Right renal cortex interstitium (tissue), 3 donors: ENCODE results near the gene TSPAN32. TPM values are rescaled to one million over a fixed set of nuclear protein-coding genes. Genes with fewer than 3 reads are reported as not detected.

Source experiments
- DNase-seq, 3 donors: peaks; one replicate each; pipeline ENCODE4 v3.0.0-alpha.2; 2013; ENCODE audit warnings: low read depth in 3 of 3, low spot score in 2 of 3
- polyA plus RNA-seq, 3 donors: library from polyadenylated mRNA; unstranded; fragments of 120-200 nt; gene quantifications; one replicate each; pipeline ENCODE4 v1.2.1, GENCODE V29; 2013; ENCODE audit not compliant: insufficient read length in 3 of 3

TSPAN32 gene
- polyA plus RNA-seq, 3 donors: 1.9 to 2.3 (median 2.2) TPM

DNA sequence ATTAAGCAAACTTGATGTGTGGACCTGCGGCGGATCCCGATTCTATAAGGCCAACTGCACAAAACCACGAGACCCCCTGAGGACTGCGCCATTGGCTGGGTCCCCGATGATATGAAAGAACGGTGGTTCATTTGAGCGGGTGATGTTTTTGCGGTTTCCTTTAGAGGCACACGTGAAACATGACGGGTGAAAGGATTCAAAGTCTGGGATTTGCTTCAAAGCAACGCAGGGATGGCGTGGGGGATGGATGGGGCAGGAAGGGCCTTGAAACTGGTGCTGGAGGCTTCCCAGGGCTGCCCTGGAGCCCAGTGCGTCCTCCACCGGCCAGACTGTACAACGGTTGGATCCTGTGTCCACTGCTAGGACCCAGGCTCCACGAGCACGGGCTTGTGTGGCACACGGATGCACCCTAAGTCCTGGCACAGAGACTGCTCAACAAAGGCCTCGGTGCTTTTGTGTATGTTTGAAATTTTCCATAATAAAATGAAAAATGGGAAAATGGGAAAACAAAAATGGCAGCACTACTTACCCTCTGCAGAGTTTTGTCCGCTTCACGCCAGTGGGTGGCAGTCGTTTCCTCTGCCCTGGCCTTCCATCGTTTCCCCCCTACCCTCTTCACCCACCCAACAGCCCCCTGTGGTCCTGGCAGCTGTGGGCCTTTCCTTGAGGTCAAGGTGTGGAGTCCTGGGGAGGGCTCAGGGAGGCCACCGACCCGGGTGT, 35.1 kb upstream of the TSPAN32 start:
- DNase-seq: no peak

DNA sequence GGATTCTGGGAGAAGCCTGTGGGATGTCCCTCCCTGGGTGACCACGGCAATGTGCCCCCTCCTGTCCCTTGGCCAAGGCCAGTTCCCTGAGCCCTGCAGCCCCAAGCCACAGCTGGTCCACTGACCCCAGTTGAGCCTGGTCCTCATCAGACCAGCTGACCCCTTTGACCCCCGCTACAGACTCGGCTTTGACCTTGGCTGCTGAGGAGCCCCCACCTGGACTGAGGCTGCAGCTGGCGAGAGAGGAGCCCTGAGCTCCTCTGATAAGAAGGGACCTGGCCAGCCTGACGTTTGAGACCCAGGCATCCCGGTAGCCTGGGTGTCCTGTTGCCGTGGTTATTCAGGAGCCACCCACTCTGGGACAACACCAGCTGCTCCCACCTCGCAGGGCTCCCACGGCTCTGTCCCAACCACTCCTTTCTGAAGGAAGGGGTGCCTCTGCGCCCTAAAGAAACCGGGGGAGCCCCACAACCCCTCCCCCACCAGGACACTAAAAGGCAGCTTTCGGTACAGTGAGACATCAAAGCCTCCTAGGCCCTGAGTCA, 34.4 kb upstream of the TSPAN32 start:
- DNase-seq: no peak

DNA sequence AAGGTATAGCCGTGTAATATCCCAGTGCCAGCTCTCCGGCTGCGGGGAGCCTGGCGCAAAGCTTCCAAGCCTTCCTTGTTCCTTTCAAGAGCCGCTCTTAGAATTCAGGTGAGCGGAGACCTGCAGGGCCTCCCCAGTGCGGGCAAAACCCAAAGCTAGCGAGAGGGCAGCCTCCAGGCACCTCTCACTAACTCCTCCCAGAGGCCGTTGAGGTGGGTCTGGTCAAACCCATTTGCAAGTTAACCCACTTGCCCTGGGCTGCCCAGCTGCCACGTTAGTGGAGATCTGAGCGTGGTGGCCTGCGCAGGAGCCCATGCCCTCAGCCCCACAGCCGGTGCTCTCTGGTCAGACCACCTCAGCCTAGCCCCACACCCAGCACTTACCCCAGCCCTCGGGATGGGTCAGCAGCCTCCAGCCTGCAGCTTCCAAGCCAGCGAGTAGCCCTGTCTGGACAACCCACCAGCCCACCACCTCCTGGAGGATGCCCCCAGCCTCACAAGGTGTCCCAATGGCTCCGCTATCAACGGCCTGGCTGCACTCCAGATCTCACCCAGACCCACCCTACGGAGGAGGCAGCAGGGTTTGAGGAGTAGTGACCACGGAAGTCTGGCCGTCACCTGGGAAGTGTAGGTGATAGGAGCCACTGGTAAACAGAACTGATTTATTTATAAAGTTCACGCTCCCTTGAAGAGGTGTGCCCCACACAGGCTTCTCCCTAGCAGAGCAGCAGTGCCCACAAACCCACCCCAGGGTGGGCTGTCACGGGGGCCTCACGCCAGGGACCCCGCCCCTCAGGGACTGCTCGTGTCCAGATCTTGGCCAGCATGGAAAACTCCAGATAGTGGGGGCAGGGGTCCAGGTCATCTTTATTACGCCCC, 33.7 kb upstream of the TSPAN32 start:
- DNase-seq: no peak

DNA sequence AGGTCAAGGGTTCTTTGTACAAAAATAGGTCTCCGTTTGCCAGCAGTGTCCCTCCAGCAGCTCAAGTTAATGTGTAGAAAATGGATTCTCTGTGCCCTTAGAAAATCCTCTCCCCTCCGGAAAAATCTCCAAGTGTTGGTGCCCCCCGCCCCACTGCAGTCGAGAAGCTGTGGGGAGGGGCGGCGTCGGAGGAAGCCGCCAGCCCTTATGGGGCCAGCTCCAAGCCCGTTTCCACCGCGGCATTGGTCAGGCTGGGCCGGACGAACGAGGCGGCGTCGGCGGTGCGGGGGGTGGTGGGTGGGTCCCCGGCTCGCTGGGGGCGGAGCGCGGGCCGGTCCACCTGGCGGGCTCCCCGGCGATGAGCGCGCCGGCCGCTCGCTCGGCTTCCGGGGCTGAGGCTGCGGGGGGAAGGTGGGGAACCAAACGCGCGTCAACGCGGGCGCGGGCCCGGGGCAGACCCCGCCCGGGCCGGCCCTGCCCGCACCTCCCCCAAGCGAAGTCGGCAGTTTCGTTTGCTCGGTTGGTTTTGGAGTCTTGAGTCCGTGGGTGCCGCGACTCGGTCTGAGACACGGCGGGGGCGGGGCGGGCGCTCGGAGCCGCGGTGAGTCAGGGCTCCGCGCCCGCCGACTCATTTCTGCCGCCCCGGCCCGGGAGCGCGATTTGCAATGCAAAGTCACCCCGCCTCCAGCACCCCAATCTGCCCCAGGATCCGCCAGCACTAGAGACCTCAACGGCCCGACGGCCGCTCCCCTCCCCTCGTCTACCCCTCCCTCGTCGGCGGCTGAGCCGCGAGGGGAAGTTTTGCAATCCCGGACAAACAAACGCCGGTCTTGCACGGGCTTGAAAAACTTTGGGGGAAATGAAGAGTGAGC, 32.8 kb upstream of the TSPAN32 start:
- DNase-seq: no peak

DNA sequence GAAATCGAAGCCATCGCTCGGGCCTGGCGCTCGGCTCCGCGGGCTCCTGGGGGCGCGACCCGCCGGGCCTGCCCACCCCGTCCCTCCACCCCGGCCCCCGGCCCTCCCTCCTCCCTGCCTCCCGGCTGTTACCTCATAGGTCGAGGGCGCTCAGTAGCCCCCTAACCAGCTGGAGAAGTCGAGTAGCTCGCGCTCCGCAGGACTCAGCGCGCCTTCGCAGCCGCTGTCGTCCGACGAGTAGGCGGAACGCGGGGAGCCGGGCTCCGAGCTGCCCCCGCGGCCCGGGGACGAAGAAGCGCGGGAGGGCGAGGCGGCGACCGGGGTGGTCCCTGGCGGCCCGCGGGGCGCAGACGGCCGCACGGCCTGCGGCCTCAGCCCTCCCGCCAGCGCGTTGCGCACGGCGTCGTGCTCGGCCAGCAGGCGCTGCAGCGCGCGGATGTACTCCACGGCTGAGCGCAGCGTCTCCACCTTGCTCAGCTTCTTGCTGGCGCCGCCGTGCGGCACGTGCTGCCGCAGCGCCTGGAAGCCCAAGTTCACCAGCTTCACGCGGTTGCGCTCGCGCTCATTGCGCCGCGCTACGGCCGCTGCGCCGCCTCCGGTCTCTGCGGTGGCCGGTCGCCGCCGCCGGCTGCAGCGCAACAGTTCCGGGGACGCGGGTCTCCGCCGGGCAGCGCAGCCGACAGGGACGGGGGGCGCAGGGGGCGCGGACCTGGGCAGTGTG, 32.1 kb upstream of the TSPAN32 start:
- DNase-seq: no peak

DNA sequence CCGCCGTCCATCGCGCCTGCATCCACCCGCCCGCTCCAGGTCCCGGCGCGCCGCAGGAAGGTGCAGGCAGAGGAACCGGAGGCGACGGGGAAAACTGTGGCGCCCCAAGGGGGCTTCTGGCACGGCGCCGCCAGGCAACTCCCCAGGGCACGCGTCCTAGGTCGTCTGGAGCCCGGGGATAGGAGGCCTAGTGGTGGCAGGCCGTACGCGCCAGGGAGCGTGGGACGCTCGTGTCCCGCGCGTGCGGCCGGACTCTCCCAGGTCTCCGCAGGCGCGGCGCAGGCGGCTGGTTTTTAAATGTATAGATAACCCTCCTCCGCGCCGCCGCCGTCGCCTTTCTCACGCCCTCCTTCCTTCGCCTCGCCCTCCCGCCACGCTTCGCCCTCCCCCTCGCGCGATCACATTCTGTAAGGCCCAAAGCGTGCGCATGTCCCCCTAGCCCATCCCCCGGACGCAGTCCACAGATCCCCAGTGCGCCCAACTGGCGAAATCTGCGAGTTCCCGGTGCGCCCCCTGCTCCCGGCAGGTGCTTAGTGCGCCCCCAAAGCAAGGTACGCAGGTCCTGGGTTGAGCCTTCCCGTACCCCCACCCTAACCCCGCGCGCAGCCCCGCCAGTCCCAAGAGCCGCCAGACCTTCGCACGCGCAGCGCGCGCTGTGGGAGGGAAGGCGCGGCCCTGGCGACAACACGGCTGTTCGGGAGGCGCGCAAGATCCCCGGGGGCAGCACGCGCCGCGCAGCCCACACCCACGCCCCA, 31.3 kb upstream of the TSPAN32 start, which contains the start of gene ASCL2:
Gene ASCL2, minus strand, starts transcription at position 267 of the 755 bp plus-strand sequence. Its CDS starts 256 bp downstream, at position 11.
- DNase-seq: no peak

DNA sequence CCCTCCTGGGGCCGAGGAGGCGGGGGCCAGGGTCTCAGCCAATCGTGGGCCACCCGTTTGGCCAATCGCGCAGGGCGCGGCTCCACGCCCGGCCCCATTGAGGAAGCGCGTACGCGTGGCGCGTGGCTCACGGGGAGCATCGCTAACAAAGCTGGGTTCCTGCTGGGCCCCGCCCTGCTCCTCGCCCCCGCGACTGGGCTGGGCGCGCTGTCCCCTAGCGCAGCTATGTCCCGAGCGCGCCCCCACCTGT, 30.8 kb upstream of the TSPAN32 start:
- no peak for DNase-seq

DNA sequence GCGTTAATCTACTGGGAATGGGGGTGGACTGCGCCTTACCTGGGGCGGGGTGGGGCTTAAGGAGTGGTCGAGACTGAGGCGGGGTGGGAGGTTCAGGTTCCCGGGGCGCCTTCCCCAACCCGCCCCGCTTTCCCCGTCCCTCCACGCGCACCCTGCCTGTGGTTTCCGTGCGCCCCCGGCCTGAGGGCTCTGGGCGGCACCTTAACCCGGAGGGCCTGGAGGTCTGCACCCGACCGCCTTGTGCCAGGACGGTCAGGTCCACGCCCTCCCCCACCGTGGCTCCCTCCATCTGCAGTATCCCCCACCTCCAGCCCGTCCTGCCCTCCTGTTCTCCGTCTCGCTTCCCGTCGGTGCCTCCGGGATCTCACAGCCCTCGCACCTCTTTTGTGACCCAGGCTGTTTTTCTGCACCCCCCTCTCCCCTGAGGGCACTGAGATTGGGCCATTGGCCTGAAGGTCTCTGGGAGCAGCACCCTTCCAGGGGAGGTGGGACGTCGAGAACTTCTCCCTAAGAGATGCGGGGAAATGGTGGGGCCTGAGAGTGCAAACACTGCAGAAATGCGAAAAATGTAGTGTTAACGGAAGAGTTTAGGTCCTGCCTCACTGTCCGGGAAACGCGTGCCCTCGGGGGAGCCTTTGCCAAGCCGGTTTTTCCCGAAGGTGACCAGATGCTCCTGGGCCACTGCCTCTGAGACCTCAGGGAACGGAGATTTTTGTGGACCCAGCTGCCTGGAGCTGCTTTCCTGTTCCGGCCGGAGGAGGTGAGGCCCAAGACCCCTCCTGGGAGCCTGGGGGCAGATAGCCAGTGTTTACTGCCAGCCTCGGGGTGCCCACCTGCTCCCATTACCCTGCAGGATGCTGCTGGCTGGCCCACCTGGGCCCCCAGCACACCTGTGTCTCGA, 30.2 kb upstream of the TSPAN32 start:
- DNase-seq: no peak

DNA sequence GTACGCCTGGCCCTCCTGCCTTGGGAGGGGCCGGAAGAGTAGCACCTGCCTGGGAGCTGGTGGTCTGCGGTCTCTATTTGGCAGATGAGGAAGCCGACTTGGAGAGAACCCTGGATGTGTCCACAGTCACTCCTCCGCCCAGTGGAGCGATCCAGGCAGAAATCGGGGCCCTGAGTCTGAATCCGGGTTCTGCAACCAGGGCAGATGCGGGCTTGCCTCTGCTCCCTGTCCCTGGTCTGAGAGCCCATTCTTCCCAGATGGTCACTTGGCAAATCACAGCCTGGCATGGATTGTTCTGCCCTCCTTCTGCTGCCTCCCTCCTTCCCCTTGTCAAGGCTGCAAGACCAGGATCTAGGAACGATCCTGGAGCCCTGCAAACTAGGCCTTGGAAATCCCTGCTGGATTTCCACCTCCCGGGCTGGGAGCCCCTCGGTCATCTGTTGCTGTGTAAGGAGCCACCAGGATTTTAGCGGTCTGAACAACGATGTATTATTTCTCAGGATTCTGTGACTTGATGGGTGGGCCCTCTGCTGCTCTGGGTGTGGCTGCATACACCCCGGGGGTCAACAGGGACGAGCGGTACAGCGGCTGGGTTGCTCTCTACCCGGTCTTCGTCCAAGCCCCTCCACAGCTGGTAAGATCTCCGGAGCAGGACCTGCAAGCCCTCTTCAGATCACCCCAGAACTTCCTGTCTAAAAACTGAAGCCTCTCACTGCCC, 29.4 kb upstream of the TSPAN32 start:
- DNase-seq: no peak

DNA sequence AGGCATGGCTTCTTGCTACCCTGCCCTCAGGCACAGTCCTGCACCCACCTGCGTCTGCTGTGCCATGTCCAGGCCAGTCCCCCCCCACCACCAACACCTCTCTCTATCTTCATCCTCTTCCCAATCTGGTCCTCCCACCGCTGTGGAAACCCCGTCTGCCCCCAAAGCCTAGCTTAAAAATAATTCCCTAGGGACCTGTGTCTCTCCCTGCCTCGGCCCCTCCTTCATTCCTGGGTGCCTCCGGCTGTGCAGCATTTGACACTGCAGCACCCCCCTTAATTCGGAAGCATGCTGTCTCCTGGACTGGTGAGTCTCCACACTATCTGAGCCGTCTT, 28.9 kb upstream of the TSPAN32 start:
- DNase-seq: no peak

DNA sequence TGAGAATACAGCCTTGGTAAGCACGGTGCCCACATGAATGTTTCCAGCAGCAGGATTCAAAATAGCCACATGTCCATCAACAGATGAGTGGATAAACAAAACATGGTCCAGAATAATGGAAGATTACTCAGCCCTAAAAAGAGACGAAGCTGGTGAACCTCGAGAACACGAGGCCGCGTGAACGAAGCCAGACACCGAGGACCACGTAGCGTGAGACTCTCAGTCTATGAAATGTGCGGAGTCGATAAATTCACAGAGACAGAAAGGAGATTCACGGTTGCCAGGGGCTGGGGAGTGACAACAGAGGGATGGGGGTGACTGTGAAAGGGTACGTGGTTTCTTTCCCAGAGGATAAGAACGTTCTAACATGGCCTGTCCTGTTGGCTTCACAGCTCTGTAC, 28.5 kb upstream of the TSPAN32 start:
- DNase-seq: no peak

DNA sequence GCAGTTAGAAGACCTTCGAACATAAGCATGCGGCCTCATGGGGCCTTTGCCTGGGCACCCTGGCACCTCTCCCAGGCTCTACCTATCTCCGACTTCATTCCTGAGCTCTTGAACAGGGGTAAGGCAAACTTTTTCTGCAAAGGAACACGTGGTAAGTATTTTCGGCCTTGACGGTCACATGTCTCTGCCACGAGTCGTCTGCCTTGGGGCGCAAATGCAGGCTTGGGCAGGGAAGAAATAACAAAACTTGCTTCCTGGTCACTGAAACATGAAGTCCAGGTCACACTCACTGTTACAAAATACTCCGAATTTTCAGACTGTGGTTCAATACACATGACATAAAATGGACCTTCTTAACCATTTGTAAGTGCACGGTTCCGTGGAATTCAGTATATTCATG, 28.0 kb upstream of the TSPAN32 start:
- DNase-seq: no peak

DNA sequence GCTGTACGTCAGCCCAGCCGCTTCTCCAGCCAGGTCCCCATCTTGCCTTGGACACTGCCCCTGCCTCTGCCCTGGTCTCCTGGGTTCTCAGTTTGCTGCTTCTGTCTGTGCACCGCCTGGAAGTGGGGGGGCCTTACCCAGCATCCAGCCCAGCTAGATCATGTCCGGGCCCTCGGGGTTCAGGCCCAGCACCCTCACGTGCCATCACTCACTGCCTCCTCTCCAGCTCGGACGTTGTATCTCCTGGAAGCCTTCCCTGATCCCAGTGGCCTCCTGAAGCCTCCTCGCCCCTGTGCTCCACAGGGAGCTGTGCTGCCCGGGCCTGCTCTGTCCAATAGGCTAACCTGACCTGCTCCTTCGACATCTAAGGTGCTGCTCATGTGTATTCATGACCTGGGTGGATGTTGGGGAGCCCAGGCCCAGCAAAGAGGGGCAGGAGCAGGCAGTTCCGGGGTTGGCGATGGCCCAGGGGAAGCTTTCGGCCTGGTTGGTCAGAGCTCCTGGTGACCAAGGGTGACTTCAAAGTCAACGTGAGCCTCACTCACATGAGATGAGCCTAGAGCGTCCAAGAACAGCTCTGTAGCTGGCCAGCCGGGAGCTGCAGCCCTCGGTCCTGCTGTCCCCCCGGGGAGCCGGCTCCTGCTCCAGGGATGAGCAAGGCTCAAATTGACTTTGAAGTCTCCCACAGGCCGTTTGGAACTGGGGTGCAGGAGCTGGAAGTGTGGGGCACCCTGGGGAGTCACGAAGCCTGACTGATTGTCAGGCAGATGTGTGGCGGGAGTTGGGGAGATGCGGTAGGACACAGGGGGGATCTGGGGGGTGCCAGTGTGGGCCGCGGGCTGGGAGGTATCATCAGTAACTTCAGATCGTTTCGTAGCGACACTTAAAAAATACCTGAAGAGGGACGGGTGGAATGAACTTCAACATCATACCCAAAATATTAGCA, 26.2 kb upstream of the TSPAN32 start:
- no peak for DNase-seq

DNA sequence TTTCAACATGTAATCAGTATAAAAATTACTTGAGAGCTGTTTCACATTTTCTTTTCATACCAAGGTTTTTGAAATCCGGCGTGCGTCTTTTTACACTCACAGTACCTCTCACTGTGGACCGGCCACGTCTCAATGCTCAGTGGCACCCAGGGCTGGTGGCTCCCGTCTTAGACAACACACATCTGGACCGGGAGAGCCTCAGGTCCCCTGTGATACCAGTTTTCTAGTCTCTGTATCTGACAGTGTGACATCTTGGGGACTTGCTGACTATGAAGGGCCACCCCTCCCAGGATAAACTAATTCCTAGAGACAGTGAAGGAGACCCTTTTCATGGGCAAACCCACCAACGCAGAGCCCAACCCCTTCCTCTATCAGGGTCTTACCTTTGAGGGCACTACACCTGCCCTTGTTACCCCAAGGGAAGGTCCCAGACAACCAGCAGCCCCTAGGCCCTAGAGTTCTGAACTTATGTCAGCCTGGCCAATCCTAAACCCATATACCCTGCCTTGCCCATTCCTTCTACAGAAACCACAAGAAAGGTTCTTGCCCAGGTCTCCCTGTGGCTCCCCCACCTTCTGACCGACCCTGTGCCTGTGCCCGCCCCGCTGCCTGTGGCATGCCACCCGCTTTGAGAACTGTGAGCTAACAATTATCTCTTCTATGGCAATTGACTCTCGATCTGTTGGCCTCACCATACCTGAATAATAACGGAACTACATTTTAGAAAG, 25.4 kb upstream of the TSPAN32 start:
- no peak for DNase-seq

DNA sequence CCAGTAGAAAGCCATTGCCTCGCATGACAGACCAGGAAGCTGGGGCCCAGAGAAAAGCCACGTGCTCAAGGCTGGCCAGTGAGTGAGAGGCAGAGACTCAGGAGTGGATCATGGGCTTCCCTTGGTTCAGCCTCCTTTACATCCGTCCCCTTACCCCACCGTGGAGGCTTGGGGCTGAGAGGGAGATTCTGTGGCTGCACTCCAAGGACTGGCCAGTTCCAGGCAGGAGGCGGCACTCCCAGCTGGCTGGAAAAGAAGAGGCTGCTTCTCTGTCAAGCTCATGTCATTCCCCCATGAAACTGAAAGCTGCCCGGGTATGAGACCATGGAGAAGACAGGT, 24.8 kb upstream of the TSPAN32 start:
- no peak for DNase-seq

DNA sequence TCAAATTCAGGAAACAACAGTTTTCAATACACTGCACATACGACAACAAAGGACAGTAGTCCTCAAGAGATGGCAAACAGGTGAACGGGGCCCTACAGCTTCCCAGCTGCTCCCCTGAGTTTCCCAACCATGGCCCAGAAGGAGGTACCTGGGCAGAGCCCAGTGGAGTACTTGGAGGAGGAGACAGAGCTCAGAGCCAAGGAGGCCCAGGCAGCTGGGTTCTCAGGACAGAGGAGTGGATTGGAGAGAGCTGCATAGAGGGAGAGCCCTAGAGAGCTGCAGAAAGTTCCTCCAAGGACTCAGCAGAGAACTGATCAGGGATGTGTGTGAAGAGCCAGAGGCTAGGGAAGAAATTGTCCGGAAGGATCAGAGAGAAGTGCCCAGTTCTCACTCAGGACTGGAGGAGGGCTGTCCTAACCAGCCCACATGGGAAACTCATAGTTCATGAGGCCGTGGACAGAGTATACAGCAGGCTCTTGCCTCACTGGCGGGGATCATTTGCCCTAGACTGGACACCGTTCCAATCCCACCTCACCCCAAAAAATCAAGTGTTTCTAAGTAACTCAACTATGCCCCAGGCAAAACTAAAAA, 23.8 kb upstream of the TSPAN32 start:
- no peak for DNase-seq
